Left lobe of liver (tissue), 2 donors: ENCODE results near the gene CMTM3. TPM values are rescaled to one million over a fixed set of nuclear protein-coding genes. Genes with fewer than 3 reads are reported as not detected.
"Not testable (repeated sequence)": the region's sequence is repeated elsewhere in the genome, so short reads cannot be mapped to it uniquely, and the experiment has no call there.

Experiments used
- ATAC-seq: fragments of 200-7000 bp; cut with Tn5 transposase; one replicate; pipeline ENCODE4 v1.9.1; 2020; ENCODE audit warnings: mild to moderate bottlenecking, moderate library complexity
- DNase-seq: peaks from one replicate; pipeline ENCODE4 v3.0.0-alpha.2; 2020; ENCODE audit warnings: low spot score
- total RNA-seq: library from RNA; stranded (reverse); gene quantifications from one replicate; pipeline ENCODE4 v1.2.1, GENCODE V29; 2021
- donor health status: DM: no; HTN: no; CAD: no; lungs with moderate emphysema.
- donor health status: DM: no; HTN: yes; CAD: no.

CMTM3 gene
- total RNA-seq, 1 donor from 2014 or later: 2.0 TPM

GRCh38 chr16:66630561-66631260 lies 26.2 kb downstream of the CMTM3 start:
- DNase-seq, ATAC-seq: not testable (repeated sequence)

- not testable (repeated sequence) for ATAC-seq, DNase-seq
These were observed 27.1 kb downstream of the CMTM3 start for GRCh38 chr16:66631558-66631957.

- ATAC-seq (no peak), DNase-seq (peak; percentile 8)
These were observed 30.2 kb downstream of the CMTM3 start for GRCh38 chr16:66634527-66635196.

- ATAC-seq (no peak), DNase-seq (peak; percentile 31)
These were observed 30.9 kb downstream of the CMTM3 start for GRCh38 chr16:66635406-66635805.

- ATAC-seq (peak; percentile 55), DNase-seq (peak; percentile 43)
These were observed 31.7 kb downstream of the CMTM3 start for GRCh38 chr16:66636199-66636598.

GRCh38 chr16:66637806-66638205 lies 33.3 kb downstream of the CMTM3 start:
- DNase-seq (no peak), ATAC-seq (no peak)

- no peak for ATAC-seq
These were observed 34.8 kb downstream of the CMTM3 start for GRCh38 chr16:66639091-66639885.

GRCh38 chr16:66640724-66641314 lies 36.3 kb downstream of the CMTM3 start:
- ATAC-seq (no peak), DNase-seq (peak; percentile 4)

More at GRCh38 chr16:66639091-66639885, 34.8 kb downstream of the CMTM3 start:
- DNase-seq: peak; percentile 11

GRCh38 chr16:66641387-66641786 lies 36.9 kb downstream of the CMTM3 start:
- ATAC-seq (no peak), DNase-seq (no peak)

- no peak for ATAC-seq
- peak; percentile 15 for DNase-seq
These were observed 43.4 kb downstream of the CMTM3 start for GRCh38 chr16:66647866-66648265.

GRCh38 chr16:66649167-66649566 lies 44.7 kb downstream of the CMTM3 start:
- DNase-seq: no peak
- no peak for ATAC-seq

- ATAC-seq (no peak), DNase-seq (peak; percentile 27)
These were observed 45.2 kb downstream of the CMTM3 start for GRCh38 chr16:66649636-66650205.

- DNase-seq (peak; percentile 72), ATAC-seq (peak; percentile 96)
These were observed 46.4 kb downstream of the CMTM3 start for GRCh38 chr16:66650707-66651473.

- DNase-seq (no peak), ATAC-seq (no peak)
These were observed 46.9 kb downstream of the CMTM3 start for GRCh38 chr16:66651474-66651765.

GRCh38 chr16:66651965-66652364 lies 47.5 kb downstream of the CMTM3 start:
- DNase-seq (no peak), ATAC-seq (no peak)

- no peak for DNase-seq
These were observed 48.3 kb downstream of the CMTM3 start for GRCh38 chr16:66652661-66653360.

GRCh38 chr16:66653581-66654350 lies 49.3 kb downstream of the CMTM3 start:
- peak; percentile 61 for ATAC-seq
- DNase-seq: no peak

More at GRCh38 chr16:66652661-66653360, 48.3 kb downstream of the CMTM3 start:
- no peak for ATAC-seq

- ATAC-seq: no peak
- DNase-seq: no peak
These were observed 52.0 kb downstream of the CMTM3 start for GRCh38 chr16:66656547-66656946.
